Activated CD8-positive, alpha-beta memory T cell treated with anti-CD3 and anti-CD28 coated beads, Interleukin-2, amount 50 U/mL, for 4 hours (primary cell): ENCODE data around the gene SCAMP4.

Experiments
- DNase-seq: peaks from one replicate; pipeline ENCODE4 v3.0.0-alpha.2; 2020

SCAMP4 gene

DNA sequence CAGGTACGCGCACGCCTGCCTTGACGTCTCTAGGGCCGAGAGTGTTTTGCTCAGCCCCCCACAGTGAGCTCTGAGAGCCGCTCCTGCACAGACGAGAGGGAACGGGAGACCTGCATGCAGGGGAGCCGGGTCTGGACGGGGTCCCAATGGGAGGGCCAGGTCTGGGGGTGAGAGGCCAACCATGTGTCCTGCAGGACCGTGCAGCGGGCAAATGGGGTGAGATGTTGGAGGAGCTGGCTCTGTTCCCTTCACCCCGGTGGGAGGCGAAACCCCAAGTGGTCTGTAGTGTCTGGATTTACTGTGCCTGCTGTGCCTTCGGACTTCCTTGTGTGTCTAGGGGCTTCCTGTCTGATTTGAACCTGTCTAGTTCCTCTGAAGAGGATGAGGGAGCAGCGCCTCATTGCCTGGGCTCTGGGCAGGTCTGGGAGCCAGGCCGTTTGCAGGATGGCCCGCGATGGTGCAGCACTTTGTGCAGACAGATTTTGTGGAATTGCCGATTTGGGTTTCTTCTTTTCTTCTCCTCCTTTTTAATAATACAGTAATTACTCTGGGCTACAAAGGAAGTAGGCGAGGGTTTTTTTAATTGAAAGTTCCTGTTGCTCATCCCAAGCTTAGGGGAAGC is 37.8 kb downstream of the SCAMP4 start:
- DNase-seq = no peak

DNA sequence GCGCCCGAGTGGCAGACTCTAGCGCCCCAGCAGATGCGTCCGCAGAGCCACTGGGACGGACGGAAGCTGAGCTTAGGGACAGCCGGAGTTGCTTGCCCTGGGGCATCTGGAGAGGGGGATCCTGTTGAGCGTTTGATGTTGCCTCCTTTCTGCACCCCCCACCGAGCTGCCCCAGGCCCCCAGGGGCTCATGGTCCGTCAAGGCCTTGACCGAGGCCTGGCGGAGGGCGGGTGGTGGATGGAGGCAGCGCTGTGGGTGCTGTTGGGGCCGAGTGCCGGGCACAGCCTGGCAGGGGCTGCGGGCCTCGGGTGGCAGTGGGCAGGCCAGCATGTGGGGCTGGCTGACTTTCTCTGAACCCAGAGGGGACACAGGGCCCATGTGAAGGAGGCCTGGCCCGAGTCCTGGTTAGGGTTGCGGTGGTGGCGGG is 38.5 kb downstream of the SCAMP4 start:
- no peak for DNase-seq

DNA sequence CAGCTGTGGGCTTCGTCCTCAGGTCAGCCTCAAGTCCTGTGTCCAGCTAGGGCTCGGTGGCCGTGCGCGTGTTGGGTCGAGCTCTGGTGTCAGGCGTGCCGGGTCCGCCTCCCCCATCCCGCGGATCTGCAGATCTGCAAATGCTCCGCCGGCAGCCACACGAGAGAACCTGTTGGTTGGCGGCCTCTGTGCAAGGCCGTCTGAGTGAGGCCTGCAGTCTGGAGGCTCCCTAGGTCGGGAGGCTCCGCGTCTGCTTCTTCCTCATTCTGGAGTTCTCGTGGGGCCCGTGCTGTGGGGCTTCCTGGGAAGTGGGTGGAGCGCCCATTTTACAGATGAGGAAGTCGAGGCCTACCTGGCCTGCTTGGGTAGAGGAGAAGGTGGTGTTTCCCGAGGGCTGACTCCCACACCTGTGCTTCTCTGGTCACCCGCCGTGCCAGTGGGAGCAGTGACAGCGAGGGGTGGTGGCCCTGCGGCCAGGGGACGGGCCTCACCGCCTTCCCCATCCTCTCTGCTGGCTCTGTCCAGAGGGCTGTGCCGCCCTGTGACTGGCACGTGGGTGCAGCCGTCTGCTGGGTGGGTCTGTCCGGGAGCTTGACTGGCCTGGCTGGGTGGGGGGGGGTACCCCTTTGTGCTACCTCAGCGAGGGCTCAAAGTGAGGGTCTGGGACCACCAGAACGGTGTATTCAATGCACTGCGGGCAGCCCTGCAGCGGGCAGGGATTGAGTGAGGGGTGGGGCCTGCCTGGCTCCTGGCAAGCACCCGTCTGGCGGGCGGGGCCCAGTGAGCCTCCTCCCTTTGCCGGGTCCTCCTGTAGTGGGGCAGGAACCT is 39.1 kb downstream of the SCAMP4 start:
- no peak for DNase-seq

DNA sequence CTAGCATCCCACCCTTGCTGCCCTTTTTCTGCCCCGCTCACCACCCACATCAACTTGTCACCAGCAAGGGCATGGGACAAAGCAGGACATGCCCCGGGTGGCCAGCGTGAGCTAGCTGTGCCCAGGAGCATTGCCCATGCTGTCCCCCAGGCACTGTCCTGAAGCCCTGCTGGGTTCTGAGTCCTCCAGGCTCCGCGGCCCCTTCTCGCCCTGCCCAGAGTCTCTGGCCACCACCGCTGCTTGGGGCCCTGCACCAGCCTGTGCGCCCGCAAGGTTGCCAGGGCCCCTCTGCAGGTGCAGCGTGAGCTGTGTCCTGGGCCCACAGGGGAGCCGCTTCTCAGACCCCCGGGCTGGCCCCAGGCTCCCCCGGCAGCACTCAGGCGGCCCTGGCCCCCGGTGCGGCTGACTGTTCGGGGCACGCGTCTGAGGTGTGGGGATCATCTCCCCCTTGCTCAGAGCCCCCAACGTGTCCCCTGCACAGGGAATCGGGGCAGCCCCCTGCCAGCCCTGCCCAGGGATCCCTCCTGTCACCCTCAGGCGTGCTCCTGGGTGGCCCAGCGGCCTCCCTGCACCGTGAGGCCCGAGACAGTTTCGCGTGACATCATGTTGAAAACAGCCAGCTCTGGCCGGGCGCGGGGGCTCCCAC is 39.8 kb downstream of the SCAMP4 start:
- no peak for DNase-seq

DNA sequence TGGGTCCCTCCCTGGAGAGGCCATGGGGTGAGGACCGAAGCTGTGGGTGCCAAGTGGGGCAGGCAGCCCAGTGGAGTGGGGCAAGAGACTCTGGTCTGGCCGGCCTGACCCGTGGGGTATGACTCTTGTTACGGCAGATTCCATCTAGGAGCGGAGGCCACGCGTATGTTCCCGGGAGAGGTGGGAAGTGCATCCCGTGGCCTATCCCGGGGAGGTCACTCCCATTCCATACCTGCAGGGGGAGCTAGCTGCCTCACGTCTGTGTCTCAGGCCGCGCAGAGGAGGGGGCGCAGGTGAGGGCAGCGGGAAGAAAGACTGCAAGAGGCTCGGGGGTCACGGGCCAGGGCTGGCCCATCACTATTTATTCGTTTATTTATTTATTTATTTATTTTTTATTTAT is 40.7 kb downstream of the SCAMP4 start:
- no peak for DNase-seq

DNA sequence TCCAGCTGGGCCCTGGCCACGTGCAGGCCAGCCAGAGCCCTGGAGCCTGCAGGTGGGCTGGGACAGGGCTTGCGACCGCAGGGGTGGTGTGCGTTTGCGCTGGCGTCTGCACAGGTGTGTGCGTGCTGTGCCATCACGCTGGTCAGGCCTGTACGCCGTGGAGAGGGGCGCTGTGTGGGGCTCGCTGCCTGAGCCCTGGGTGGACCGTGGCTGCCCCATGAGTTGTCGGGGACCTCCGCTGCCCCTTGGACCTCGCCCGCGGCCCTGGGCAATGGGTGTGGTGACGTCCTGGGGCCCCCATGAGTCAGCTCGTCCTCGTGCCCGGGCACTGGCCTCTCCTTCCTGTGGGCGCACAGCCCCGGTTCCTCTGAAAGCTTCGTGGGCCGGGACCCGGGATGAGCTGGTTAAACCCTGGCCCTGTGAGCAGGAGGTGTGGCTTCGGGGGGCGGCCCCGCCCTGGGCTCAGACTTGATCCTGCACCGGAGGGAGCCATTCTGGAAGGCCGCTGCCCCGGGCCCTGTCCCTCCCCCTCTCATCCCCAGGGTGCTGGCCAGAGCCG is 42.5 kb downstream of the SCAMP4 start:
- no peak for DNase-seq

DNA sequence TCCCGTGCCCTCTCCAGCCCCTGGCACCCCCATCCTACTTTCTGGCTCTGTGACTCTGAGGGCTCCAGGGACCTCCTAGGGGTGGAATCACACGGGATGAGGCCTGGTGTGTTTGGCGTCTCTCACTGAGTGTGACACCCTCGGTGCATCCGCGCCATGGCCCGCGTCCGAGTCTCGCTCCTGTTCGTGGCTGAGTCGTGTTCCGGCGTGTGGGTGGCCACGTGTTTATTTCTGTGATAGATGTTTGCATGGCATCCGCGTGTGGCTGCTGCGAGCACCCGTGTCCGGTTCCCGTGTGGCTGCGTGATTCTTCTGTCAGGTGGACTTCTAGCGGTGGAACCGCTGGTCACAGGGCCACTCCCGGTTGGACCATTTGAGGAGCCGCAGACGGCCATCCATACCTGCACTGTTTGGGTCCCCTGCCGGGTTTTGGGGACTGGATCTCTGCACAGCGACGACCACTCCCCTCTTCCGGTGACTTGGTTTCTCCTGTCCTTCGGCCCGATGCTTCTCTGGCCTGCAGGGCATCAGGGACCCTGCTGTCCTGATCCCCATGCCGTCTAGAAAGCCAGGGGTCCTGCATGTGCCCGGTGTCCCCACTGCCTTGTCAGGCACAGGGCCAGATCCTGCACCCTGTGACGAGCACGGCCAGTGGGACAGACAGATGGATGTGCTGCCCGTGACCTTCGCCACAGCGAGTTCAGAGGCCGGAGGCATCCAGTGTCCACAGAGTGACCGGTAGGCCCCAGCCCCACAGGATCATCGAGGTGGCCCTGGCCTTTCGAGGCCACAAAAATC is 44.3 kb downstream of the SCAMP4 start:
- DNase-seq = no peak

DNA sequence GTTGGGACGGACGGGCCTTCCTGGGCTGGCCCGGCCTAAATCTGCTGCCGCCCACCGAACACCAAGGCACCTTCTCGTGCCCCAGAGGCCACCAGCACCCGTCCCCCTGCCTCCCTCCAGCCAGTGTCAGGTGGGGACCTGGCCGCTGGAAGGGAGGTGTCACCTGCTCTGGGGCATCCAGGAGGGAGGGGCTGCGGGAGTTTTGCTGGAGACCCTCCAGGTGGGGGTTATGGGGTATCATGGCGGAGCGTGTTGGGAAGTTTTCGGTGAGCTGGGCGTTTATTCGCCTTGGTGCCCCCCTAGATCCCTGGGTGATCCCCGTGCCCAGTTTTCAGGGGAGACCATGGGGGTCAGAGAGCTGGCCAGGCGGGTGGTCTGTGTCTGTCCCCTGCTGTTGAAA is 45.4 kb downstream of the SCAMP4 start:
- DNase-seq = no peak

DNA sequence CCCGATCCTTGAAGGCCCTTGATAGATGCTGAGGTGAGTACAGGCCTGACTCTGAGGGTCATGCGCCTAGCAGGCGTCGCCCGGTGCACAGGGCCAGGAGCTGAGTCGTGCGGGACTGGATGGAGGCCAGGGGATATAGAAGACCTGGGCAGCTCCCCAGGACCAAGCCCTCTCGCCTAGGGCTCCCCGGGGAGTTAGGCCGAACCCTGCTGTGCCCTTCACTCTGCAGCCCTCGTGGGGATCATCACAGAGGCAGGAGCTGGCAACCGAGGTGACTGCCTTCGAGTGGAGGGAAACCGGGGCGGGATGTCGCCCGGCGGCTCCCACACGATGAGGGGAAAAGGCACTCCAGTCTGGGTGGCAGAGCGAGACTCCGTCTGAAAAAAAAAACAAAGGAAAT is 47.4 kb downstream of the SCAMP4 start:
- DNase-seq = no peak

DNA sequence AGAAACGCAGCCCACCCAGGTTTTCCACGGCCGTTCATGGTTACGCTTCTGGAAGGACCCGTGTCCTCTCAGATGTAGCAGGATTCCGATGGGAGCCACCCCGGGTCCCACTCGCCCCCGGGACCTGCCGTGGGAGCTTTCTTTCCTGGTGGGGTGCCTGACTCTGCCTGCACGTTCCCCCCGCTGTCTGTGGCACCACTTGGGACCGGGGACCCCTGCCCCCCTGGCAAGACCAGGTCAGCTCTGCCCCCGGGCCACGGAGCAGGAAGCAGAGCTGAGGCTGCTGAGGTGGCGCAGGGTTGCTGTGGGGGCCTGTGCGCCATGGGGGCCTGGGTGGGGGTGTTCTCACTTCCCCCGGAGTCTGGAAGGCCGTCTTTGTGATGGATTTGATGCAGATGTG is 47.8 kb downstream of the SCAMP4 start:
- no peak for DNase-seq

DNA sequence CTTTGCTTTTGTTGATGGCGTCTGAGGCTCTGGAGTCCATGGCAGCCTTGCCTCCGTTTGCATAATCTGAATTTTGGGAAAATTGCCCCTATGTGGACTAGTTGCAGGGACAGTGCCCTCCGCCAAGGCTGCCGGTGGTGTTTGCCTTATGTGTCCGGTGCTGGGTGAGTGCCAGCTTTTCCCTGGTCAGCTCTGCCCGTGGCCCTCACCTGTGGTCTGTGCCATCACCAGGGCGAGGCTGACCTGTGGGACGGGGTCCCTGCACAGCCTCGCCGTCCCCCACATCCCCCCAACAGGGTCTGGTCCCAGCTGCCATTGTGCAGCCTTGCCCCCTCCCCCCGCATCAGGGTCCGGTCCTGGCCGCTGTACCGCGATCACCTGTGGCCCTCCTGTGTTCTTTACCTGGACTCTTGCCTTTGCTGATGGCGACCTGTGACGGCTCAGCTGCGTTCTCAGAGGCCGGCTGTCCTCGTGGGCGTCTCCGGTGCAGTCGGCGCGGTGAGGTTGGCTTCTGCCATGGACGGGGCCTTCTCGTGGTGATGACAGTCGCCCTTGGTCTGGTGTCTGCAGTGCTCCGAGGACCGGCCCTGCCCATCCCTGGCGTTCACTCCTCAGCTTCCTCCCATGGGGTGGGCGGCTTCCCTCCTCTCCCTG is 48.4 kb downstream of the SCAMP4 start:
- DNase-seq = no peak

DNA sequence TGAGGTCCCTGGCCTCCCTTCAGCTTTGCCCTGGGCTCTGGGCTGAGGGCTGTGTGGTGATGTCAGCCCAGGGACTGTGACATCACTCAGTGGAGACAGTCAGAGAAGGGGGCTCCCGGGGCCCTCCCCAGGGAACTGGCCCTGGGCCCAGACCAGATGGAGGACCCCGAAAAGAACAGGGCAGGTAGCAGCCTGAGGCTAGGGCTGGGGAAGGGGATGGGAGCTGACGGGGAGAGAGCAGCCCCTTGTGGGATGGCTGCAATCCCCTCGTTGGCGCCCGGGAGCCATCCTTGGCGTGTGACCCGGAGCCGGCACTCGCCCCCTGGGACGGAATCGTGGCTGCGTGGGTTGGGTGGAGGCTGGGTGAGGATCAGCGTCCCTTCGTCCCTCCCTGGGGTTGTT is 49.3 kb downstream of the SCAMP4 start:
- DNase-seq = no peak

DNA sequence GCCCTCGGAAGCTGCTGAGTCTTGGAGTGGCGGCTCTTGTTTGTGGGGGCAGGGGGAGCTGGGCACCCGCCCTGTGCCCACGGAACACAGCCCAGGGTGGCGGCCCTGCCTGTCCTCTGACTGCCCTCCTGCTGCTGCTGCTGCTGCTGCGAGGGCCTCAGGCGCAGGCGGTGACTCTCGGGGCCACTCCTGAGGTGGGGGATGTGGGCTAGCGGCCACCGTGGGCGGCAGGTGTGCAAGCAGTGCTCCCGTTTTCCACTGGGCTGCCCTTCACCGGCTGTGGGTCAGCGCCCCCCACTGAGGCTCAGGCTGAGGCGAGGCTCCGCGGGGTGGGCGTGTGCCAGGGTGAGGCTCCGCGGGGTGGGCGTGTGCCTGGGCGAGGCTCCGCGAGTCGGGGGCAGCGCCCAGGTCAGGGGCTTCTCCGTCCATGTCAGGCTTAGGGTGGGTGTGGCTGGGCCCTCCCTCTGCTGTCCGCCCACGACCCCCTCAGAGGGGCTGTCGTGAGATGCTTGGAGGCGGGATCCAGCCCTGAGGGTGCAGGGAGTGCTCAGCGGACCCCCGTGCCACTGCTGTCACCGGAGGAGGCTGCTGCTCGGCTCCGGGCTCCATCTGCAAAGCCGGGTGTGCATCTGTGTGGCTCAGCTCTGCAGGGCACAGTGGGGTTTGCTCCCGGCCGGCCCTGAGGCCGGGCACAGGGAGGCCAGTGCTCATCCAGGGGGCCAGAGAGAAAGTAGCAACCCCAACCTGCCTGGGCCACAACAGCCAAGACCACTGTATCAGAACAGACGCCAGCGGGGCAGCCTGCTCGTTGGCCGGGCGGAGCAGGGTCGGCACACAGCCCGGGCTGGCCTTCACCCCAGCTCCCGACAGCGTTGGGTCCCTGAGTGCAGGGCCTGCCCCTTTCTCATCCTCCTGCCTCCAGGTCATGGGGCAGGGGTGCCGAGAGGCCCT is 50.2 kb downstream of the SCAMP4 start:
- DNase-seq = no peak

DNA sequence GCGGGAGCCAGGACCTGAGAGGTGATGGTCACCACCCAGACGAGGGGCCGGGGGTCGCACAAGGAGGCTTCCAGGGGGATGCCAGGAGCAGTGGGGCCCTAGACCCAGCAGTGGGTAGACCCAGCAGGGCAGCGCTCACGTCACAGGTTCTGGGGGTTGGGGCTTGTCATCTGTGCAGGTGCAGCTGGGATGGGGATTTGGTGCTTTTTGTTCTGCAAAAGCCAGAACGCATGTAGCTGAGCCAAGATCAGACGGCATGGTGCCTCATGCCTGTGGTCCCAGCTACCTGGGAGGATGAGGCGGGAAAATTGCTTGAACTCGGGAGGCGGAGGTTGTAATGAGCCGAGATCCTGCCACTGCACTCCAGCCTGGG is 50.9 kb downstream of the SCAMP4 start:
- no peak for DNase-seq

DNA sequence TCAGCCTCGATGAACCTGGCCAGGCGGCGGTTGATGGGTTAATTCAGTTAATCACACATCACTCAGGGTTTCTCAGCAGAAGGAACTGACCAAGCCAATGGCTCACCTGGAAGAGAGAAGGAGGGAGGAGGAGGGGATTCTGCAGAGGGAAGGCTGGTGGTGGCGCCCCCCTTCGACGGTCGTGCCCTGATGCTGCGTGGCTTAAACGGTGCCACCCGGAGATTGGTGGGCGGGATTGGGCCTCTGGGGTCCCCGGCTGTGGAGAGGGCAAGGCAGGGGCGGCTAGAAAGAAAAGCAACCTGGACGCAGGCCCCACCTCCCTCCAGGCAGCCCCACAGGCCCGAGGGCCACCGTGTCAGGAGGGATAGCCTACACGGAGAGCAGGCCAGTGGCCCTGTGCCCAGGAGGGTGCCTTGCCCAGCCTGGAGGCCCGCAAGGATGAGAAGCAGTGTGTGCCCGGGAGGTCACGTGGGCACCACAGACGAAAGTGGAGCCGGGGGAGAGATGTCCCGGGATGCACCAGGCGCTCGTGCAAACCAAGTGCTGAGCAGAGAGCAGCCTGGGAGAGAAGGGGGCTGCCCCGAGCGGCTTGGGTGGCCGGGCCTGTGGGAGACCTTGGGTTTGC is 51.8 kb downstream of the SCAMP4 start:
- no peak for DNase-seq

DNA sequence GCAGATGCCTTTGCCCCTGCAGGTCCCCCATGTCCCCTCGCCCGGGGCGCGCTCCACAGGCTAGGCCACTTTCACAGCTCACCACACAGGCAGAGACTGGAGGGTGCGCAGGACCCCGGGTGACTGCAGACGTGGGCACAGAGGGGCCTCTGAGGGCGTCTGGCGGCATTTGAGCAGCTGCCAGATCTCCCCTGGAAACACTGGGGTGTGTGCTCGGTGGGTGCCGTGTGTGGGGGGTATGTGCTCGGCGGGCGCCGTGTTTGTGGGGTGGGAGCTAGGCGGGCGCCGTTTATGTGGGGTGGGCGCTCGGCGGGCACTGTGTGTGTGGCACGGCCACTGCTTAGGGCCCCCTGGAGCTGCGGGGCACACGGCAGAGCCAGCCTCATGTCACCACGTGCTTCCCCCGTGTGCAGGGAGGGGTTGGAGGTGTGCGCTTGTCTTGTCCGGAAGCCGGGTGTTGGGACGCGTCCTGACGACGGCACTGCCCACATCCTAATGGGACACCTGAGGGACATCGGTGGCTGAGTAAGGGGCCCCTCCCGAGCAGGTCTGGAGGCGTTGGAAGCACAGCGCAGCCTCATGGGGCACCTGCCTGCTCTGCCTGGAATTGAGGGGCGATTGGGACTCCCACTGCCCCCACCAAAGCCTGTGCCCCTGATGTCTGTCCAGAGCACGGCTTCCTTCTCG is 52.5 kb downstream of the SCAMP4 start:
- DNase-seq = no peak

DNA sequence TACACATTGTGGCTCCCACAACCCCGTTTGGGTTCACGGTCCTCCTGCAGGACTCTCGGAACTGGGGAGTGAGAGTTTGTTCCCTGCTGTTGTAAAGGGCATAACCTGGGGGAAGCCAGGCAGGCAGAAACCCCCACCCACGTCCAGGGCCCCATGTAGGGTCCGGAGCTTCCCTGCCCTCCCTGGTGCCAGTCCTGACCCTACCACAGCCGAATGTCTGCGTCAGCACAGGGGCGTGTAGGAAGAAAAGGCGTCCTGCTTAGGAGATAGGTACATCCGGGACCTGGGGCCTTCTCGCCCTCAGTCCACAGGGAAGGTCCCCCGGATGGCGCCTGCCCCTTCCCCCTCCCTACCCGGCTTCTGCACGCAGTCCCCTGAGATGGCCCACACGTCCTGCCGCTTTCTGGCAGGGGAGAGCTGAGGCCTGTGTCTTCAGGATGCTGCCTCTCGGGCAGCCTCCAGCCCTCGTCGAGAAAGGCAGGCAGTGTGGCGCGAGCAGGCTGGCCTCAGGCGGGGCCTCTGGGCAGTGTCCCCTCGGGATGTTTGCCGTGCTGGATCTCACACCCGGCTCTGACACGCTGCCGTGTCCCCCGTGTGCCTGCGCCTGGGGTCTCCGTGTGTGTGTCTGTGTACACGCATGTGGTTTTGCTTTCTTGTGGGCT is 54.9 kb downstream of the SCAMP4 start:
- no peak for DNase-seq

DNA sequence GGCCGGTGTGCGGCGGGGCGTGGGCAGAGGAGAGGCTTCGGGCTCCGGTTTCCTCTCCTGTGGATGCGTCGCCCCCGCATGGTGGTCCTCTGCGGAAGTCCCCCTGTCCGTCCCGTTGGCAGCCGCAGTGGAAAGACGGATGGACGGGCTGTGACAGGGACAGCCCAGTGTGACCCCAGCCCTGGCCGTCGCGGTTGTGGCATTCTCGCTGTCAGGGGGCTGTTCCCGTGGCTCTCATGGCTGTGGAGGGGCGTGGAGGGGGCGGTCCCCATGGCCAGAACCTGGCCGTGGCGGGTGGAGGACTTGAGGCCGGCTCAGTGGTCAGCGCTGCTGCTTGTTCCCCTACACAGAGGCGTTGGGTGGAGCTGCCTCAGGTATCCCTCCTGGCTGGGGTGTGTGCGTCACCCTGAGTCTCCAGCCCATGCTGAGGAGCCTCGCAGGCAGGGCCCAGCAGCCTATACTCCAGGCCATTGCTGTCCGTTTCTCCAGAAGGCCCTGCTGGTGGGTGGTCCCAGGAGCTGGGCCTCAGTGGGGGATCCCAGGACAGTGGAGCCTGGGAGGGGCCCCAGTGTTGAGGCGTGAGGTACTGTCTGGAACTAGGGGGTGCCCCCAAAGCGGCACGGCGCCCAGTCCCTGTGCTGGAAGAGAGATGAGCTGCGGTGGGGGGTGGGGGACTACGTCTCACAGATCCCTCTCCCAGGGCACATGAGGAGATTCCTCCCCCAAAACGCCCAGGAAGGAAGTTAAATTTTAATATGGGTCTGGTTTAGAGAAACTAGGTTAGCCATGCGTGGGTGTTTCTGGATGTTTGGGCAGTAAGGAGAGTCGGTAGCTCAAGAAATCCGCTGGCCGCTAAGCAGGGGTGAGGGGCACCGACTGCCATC is 56.0 kb downstream of the SCAMP4 start:
- DNase-seq = no peak

DNA sequence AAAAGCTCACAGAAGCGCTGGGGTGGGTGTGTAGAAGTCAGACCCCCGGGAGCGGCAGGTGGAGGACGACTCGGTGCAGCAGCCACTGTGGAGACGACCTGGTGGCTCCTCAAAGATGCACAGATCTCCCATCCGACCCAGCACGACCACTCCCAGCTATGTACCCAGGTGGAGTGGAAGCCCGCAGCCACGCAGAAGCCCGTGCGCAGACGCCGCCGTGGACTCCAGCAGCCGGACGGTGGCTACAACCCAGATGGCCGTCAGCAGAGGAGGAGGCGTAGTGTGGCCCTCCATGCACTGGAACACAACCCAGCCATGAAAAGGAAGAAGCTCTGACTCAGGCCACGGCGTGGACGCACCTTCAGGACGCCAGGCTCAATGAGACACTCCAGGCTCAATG is 57.5 kb downstream of the SCAMP4 start:
- DNase-seq = no peak
